Stromal cell of bone marrow (primary cell): ENCODE results near the gene OR7D4.
A peak's percentile ranks its signal among the peaks of the same experiment; 100 is the strongest.
"Not testable (repeated sequence)": the region's sequence is repeated elsewhere in the genome, so short reads cannot be mapped to it uniquely, and the experiment has no call there.

ENCODE experiments used
- DNase-seq: peaks from one replicate; pipeline ENCODE4 v3.0.0-alpha.2; 2012; ENCODE audit warnings: low read depth

OR7D4 gene

DNA sequence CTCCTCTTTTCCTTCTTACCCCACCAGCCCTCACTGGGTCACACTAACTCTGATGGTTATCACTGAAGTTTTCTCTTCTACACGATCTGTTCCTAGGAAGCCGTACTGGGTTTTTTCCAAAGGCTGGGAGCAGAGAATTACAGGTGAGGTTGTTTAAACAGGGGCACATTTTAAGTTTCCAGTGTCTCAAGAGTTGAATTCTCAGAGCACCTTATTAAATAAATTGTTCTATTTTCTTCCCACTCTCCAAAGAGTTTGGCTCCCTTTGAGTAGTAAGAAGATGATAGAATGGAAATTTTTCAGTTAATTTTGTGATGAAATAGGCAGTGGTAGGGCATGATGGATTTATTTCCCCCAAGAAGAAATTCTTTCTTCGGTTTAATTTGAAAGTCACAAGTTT, at the start of gene OR7D4:
OR7D4 (minus strand) TSS at position 101 of the 400 bp plus-strand sequence. CDS start 4,752 bp downstream, outside the sequence.
- DNase-seq: no peak

DNA sequence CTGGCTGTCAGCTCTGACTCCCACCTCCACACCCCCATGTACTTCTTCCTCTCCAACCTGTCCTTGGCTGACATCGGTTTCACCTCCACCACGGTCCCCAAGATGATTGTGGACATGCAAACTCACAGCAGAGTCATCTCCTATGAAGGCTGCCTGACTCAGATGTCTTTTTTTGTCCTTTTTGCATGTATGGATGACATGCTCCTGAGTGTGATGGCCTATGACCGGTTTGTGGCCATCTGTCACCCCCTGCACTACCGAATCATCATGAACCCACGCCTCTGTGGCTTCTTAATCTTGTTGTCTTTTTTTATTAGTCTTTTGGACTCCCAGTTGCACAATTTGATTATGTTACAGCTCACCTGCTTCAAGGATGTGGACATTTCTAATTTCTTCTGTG, 31.8 kb upstream of the OR7D4 start:
- DNase-seq: no peak

DNA sequence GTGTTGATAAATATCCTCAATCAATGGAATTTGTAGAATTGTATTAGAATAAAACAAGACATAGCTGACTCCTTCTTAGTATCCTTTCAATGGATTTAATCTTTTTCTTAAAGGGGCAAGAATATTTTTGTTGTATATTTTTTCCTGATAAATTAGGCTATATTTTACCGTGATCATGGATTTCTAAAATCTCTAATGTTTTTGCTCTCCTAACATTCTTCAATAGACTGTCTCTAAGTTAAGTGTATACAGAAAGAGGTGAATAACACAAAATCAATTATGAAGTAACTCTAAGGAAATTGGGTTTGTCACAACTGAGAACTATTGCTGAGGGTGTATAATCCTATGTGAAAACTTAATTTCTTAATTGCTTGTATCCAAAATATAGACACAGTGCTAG, 31.2 kb upstream of the OR7D4 start, which contains the start of gene OR7E24:
OR7E24 (plus strand) TSS at position 301 of the 400 bp plus-strand sequence. CDS start 114 bp downstream, outside the sequence.
- no peak for DNase-seq

- peak; percentile 30 for DNase-seq
Observed at GRCh38 chr19:9205501-9206113, 13.8 kb downstream of the OR7D4 start.

GRCh38 chr19:9198044-9198443, 21.3 kb downstream of the OR7D4 start:
- DNase-seq: not testable (repeated sequence)

DNA sequence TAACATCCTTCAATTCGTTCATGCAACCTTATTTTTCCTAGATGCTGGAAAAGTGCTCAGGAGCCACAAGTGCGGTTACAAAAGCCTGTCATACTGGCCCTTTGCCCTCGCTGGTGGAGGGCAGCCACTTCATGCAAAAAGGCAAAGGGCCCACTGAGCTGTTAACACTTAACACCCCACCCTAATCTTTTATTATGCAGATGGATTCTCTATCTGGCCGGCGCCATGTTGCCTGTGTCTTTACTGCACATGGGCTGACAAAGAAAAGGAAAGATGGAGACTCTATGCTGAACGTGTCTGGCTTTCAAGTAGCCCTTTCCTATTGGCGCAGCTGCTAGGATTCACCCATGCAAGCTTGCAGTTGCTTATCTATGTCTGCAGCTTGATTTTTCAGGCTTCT, 29.9 kb downstream of the OR7D4 start:
- DNase-seq: no peak

DNA sequence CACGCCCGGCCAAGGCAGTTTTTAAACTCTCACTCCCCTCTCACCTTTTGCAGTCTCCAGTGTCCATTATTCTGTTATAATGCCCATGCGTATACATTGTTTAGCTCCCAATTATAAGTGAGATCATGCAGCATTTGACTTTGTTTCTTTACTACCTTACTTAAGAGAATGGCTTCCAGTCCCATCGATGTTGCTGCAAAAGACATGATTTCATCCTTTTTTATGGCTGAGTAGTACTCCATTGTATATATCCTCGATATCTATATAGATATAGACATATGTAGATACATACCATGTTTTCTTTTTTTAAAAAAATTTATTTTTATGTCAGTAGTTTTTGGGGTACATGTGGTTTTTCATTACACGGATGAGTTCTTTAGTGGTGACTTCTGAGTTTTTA, 32.2 kb downstream of the OR7D4 start:
- no peak for DNase-seq

GRCh38 chr19:9183000-9183399, 36.4 kb downstream of the OR7D4 start:
- no peak for DNase-seq

DNA sequence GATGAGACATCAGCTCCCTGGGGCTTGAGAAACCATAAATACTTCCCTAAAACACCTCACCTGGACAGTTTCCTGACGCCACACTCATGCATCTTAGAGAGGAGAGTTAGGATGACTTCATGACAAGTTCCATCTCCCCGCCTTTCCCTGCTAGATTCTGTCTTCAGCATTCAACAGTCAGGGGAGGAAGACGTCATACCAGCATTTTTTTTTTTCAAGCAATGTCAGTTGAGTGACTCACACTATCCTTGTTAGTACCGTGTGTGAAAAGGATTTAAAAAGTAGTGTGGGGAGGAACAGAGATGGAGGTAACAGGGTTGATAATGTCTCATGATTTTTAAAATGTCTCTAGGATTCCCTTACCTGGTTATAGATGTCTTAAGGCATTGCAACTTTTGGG, 40.5 kb downstream of the OR7D4 start, which contains the start of gene OR7D2:
OR7D2 (plus strand) TSS at position 79 of the 400 bp plus-strand sequence. CDS start 6,803 bp downstream, outside the sequence.
- DNase-seq: no peak

DNA sequence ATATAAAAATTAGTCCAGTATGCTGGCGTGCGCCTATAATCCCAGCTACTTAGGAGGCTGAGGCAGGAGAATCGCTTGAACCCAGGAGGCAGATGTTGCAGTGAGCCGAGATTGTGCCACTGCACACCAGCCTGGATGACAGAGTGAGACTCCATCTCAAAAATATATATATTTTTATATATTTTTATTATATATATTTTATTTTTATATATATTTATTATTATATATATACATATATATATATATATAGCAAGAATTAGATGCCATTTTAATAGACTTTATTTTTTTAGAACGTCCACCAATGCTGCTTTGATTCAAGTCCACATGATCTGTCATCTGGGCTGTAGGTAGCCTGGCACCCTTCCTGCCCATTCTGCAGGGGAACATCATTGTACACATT, 44.1 kb downstream of the OR7D4 start:
- DNase-seq: no peak

DNA sequence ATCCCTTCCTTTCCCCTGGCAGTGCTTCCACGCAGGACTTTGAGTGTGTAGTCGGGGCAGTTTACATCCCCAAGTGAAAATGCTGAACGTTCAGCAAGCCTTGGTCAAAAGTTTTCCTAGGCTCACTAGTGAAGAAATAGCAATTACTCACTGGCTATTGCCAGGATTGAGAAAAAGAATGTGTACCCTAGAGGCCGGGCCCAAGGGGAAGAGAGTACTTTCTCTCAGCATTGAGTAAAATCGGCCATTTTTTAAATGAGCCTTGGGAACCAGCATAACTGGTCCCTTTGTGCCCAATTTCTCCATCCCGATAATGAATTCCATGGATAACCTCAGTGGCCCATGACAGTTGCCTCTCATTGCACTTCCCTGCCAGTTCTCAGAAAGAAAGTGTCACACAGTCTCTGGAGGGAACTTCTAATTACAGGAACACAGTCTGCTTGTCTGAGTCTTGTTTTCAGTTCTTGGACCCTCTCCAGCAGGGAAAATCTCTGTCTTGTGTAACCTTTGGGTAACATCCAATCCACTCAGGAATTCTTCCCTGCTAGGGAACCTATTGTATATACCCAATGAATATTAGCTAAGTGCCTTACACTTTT, 47.9 kb downstream of the OR7D4 start:
- DNase-seq: no peak

GRCh38 chr19:9166846-9167245, 52.5 kb downstream of the OR7D4 start:
- DNase-seq: no peak

- DNase-seq: no peak
Observed at GRCh38 chr19:9165261-9165660, 54.1 kb downstream of the OR7D4 start.

- DNase-seq: no peak
Observed at GRCh38 chr19:9161427-9161826, 58.0 kb downstream of the OR7D4 start.
